ENCODE measurements around the gene CPNE8. TPM values are rescaled to one million over a fixed set of nuclear protein-coding genes. Genes with fewer than 3 reads are reported as not detected.

CPNE8 gene
- total RNA-seq, 4 donors from 2014 or later, result 11.1 to 35.2 (median 16.7) TPM

- no peak for DNase-seq
- no peak overlapping the region for H3K4me3 ChIP-seq
- H3K27me3 ChIP-seq, result no peaks in the 10 kb centered on the region
- TF ChIP-seq CTCF (IDR thresholded peaks at IDR 0.05) (no peak), POLR2A (IDR thresholded peaks at IDR 0.05) (no peak)
- no peaks in the 10 kb centered on the region for H3K36me3 ChIP-seq
- H3K4me1 ChIP-seq, result no peaks in the 10 kb centered on the region
- intact Hi-C loops (cut with DNase I; ENCODE audit: low total_unique reads), result no loop called here
- H3K9me3 ChIP-seq, result no peaks in the 10 kb centered on the region
- H3K27ac ChIP-seq, result no peak overlapping the region
These were observed 17.6 kb downstream of the CPNE8 start for GRCh38 chr12:38887770-38888169.

- no peak for TF ChIP-seq POLR2A (IDR thresholded peaks at IDR 0.05)
- no peak for TF ChIP-seq CTCF (IDR thresholded peaks at IDR 0.05)
- no peaks in the 10 kb centered on the region for H3K36me3 ChIP-seq
- no peaks in the 10 kb centered on the region for H3K4me1 ChIP-seq
- no peak for DNase-seq
- intact Hi-C loops (cut with DNase I; ENCODE audit: low total_unique reads), result no loop called here
- H3K27me3 ChIP-seq, result no peaks in the 10 kb centered on the region
- no peak overlapping the region for H3K4me3 ChIP-seq
- H3K9me3 ChIP-seq, result no peaks in the 10 kb centered on the region
- H3K27ac ChIP-seq, result no peak overlapping the region
These were observed 18.5 kb downstream of the CPNE8 start for GRCh38 chr12:38886931-38887330.

GRCh38 chr12:38886064-38886463, 19.3 kb downstream of the CPNE8 start:
- no peaks in the 10 kb centered on the region for H3K36me3 ChIP-seq
- peak in 1 of 2 donors; percentile 21 for DNase-seq
- intact Hi-C loops (cut with DNase I; ENCODE audit: low total_unique reads), result no loop called here
- no peaks in the 10 kb centered on the region for H3K27me3 ChIP-seq
- no peak overlapping the region for H3K27ac ChIP-seq
- no peaks in the 10 kb centered on the region for H3K4me1 ChIP-seq
- H3K9me3 ChIP-seq, result no peaks in the 10 kb centered on the region
- H3K4me3 ChIP-seq, result no peak overlapping the region
- TF ChIP-seq CTCF (IDR thresholded peaks at IDR 0.05) (no peak), POLR2A (IDR thresholded peaks at IDR 0.05) (no peak)

- H3K9me3 ChIP-seq, result no peaks in the 10 kb centered on the region
- no peaks in the 10 kb centered on the region for H3K36me3 ChIP-seq
- H3K4me3 ChIP-seq, result no peak overlapping the region
- no peaks in the 10 kb centered on the region for H3K27me3 ChIP-seq
- no peak for TF ChIP-seq CTCF (IDR thresholded peaks at IDR 0.05)
- TF ChIP-seq POLR2A (IDR thresholded peaks at IDR 0.05), result no peak
- no peak overlapping the region for H3K27ac ChIP-seq
- no peak for DNase-seq
- no peaks in the 10 kb centered on the region for H3K4me1 ChIP-seq
- intact Hi-C loops (cut with DNase I; ENCODE audit: low total_unique reads), result no loop called here
These were observed 20.7 kb downstream of the CPNE8 start for GRCh38 chr12:38884666-38885065.

DNA sequence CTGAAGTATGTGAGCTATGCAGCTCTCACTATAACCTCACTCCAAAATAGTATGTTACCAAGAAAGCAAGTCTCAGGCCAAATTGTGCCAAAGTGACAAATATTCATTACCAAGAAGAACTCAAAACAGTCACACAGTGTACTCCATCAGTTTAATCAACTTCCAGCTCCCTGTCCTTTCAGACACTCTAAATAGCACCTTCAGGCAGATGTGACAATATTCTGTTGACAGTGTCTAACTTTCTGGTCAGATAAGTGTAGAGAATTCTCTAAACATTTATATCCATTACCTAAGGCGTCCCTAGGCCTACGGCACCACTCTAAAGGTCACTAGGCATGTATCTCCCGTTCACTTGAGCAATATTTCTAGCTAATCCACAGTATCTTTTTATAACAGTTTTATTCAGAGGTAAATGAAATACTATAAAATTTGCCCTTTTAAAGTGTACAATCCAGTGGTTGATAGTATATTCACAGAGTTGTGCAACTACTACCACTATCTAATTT, 21.7 kb downstream of the CPNE8 start:
- no peak for DNase-seq
- intact Hi-C loops (cut with DNase I; ENCODE audit: low total_unique reads), result no loop called here
- Histone ChIP-seq H3K4me1 (no peaks in the 10 kb centered on the region), H3K27me3 (no peaks in the 10 kb centered on the region), H3K27ac (no peak overlapping the region), H3K36me3 (no peaks in the 10 kb centered on the region), H3K9me3 (no peaks in the 10 kb centered on the region), H3K4me3 (no peak overlapping the region)
- TF ChIP-seq POLR2A (IDR thresholded peaks at IDR 0.05) (no peak), CTCF (IDR thresholded peaks at IDR 0.05) (no peak)
